Measurements from ENCODE around the gene RBM33.

RBM33 gene

DNA sequence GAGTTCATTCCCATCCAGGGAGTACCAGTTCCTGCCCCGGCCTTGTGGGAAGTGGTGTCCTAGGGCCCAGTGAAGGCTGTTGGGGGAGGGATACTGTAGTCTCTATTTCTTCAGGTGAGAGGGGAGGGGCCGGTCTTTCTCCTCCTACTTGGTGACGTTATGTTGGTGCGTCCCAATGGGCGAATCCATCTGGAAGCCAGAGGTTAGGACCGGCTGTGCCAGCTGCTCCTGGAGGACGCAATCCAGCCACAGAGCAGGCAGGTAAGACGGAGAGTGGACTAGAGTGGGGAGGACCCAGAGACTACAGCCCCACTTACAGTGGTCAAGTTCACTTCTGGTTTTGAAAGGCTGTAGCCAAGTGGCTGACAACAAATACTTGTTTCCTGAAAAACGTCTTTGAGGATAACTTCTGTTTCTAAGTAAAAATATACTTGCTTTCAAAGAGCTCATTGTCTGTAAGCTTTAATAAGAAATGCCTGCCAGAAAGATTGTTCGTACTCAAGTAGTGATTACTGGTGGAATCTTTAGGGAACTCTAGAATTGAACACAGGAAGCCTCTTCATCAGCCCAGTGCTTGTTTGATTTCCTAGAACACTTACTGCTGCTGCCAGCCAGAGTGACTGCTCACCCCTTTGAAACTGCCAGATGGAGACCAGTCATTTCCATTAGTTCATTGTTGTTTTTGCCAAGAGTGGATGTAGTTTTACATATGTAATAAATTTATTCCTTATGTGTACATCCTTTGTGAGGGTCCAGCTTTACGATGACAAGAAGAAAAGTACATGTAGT is 25.4 kb downstream of the RBM33 start:
- TF ChIP-seq, protein P1, sequence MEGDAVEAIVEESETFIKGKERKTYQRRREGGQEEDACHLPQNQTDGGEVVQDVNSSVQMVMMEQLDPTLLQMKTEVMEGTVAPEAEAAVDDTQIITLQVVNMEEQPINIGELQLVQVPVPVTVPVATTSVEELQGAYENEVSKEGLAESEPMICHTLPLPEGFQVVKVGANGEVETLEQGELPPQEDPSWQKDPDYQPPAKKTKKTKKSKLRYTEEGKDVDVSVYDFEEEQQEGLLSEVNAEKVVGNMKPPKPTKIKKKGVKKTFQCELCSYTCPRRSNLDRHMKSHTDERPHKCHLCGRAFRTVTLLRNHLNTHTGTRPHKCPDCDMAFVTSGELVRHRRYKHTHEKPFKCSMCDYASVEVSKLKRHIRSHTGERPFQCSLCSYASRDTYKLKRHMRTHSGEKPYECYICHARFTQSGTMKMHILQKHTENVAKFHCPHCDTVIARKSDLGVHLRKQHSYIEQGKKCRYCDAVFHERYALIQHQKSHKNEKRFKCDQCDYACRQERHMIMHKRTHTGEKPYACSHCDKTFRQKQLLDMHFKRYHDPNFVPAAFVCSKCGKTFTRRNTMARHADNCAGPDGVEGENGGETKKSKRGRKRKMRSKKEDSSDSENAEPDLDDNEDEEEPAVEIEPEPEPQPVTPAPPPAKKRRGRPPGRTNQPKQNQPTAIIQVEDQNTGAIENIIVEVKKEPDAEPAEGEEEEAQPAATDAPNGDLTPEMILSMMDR (IDR thresholded peaks at IDR 0.05; ENCODE audit: control insufficient read depth, insufficient read depth, low read depth, low read length, missing control alignments), result no peak
- no peak overlapping the region for H3K4me3 ChIP-seq (ENCODE audit: control insufficient read depth, low read depth, low read length)
- DNase-seq (ENCODE audit: low read depth), result no peak

DNA sequence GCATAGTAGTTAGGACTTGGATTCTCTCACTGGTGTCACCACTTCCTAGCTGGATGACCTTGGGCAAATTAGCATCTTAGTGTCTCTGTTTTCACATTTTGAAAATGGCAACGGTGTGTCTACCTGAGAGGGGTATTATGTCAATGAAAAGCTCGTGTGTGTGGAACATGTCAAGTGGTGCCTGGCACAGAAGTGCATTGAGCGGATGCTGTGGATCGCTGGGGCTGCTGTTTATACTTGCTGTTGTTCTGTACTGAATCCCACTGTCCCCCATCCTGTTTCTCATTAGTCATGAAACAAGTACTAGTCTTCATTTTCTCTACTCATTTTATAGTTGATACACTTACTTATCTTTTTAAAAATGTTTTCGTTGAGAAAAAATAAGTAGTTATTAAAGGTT is 26.1 kb downstream of the RBM33 start:
- TF ChIP-seq, protein P1 (IDR thresholded peaks at IDR 0.05; ENCODE audit: control insufficient read depth, insufficient read depth, low read depth, low read length, missing control alignments), result no peak
- no peak overlapping the region for H3K4me3 ChIP-seq (ENCODE audit: control insufficient read depth, low read depth, low read length)
- no peak for DNase-seq (ENCODE audit: low read depth)

DNA sequence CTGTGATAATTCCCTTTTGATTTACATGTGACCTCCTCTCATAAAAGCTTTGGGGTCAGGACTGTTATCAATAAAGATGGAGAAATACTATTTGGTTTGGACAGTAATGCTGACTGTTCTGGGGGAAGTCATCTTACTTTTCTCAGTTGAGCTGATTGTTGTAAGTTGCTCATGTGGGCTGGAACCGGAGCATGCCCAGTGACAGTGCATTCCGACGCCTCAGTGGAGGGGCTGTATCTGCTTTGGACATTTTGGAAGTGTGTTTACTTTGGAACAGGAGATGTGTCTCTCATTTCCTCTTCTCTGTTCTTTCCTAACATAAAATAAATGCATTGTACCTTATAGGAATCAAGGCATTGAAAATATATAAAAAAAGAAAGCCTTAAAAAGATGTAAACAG is 30.1 kb downstream of the RBM33 start:
- DNase-seq (ENCODE audit: low read depth), result no peak
- TF ChIP-seq, protein P1 (IDR thresholded peaks at IDR 0.05; ENCODE audit: control insufficient read depth, insufficient read depth, low read depth, low read length, missing control alignments), result no peak
- H3K4me3 ChIP-seq (ENCODE audit: control insufficient read depth, low read depth, low read length), result no peak overlapping the region

DNA sequence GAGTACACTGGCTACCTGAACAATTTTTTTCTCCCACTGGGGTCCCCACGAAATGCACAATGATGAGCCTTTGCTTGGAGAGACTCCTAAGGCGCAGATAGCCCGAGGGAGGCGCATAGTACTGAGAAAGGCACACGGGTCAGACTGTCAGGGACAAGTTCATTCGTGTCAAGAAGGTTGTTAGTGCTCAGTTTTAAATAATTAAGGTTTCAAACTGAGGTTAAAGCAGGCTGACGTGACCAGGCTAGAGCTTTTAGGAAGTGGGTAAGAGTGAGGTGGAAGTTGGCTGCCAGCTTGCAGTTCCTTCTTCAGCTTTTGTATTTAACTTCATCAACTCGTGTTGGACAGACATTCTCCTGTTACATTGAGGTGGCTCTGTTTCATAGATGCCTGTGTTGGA is 31.6 kb downstream of the RBM33 start:
- H3K4me3 ChIP-seq (ENCODE audit: control insufficient read depth, low read depth, low read length), result no peak overlapping the region
- no peak for DNase-seq (ENCODE audit: low read depth)

DNA sequence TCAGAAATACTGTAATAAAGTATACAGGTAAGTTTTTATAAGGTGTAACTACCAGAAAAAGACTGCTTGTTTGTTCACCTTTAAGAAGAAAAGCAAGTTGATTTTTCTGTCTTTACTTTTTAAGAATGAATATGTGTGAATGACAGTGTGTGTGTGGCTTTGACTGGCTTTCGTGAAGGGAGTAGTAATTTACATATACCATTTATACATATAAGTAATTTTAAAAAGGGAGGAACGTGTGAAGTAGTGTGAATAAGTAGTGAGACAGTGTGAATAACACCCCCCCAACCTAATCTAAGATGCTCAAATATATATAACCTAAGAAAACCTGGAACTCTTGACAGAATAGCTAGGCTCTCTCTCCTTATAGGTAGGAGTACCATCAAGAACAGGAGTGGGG is 33.2 kb downstream of the RBM33 start:
- no peak overlapping the region for H3K4me3 ChIP-seq (ENCODE audit: control insufficient read depth, low read depth, low read length)
- TF ChIP-seq, protein P1 (IDR thresholded peaks at IDR 0.05; ENCODE audit: control insufficient read depth, insufficient read depth, low read depth, low read length, missing control alignments), result no peak
- DNase-seq (ENCODE audit: low read depth), result no peak

More for the DNA sequence above, 31.6 kb downstream of the RBM33 start:
- TF ChIP-seq, protein P1 (IDR thresholded peaks at IDR 0.05; ENCODE audit: control insufficient read depth, insufficient read depth, low read depth, low read length, missing control alignments), result no peak

DNA sequence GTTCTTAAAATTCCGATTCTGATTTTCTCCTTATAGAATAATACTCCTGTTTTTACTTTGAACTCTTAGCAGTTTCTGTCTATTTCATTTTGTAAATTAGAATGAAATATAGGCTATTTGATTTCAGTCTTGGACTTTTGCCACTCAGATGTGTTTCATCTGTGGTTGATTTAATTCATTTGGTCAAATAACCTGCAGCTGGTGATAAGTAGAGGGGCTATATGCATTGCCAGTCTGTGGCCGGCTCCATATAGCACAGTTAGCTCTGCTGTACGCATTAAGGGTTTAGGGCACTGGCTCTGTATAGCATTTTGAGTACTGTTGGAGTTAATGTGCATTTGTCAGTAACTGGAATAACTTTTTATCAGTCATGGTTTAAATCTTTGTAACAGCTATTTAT is 35.7 kb downstream of the RBM33 start:
- TF ChIP-seq, protein P1 (IDR thresholded peaks at IDR 0.05; ENCODE audit: control insufficient read depth, insufficient read depth, low read depth, low read length, missing control alignments), result no peak
- no peak for DNase-seq (ENCODE audit: low read depth)
- H3K4me3 ChIP-seq (ENCODE audit: control insufficient read depth, low read depth, low read length), result no peak overlapping the region
